GM23248 (cell line): Measurements from ENCODE around the gene JARID2.

Source experiments
- EZH2 ChIP-seq: fragments of 200-600 bp; sonication (generic); IDR thresholded peaks from 2 replicates; pipeline ENCODE4 v1.6.1; 2018; ENCODE audit warnings: antibody characterized with exemption, mild to moderate bottlenecking; ENCODE audit not compliant: insufficient read depth, poor library complexity, severe bottlenecking
- EZH2phosphoT487 ChIP-seq: fragments of 200-600 bp; sonication (generic); IDR thresholded peaks from 2 replicates; pipeline ENCODE4 v1.6.1; 2018; ENCODE audit warnings: antibody characterized with exemption, moderate library complexity, mild to moderate bottlenecking, low read depth; ENCODE audit not compliant: insufficient read depth

DNA sequence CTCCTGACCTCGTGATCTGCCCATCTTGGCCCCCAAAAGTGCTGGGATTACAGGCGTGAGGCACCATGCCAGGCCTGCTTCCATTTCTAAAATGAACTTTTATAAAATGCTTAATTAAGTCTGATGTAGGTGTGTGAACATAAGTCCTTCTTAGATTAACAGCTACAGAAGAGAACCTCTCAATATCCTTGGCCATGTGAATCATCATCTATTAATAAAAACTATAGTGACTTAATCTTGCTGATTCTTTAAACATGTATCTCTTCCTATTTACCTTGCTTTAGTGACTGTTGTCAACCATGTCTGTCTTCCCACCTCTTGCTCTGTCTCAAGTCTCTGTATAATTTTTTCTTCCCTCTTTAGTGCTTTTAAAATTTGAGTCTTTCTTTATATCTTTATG lies 127.1 kb downstream of the JARID2 start:
- TF ChIP-seq EZH2phosphoT487 (no peak), EZH2 (no peak)
